Renal cortical epithelial cell (primary cell): ENCODE data around the gene MALRD1. TPM values are rescaled to one million over a fixed set of nuclear protein-coding genes. Genes with fewer than 3 reads are reported as not detected.

Experiments
- DNase-seq: peaks from one replicate; pipeline ENCODE4 v3.0.0-alpha.2; 2011; ENCODE audit warnings: low read depth
- total RNA-seq: library from RNA; depleted of rRNA; stranded (reverse); fragments of >200 nt; gene quantifications from 2 replicates; pipeline ENCODE4 v1.2.3, GENCODE V29; 2014

MALRD1 gene
- total RNA-seq, 1 donor from 2014 or later: 0.35 TPM

DNA sequence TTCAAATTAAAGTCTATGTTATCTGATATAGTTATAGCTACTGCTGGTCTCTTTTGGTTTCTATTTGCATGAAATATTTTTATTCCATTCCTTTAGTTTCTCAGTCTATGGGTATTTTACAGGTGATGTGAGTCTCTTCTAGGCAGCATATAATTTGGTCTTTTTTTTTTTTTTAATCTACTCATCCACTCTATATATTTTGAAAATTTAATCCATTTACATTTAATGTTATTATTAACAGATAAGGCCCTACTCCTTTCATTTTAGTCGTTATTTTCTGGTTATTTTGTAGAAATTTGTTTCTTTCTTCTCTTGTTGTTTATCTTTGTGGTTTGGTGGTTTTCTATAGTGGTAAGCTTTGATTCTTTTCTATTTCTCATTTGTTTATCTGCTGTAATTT, 58.8 kb downstream of the MALRD1 start:
- no peak for DNase-seq

DNA sequence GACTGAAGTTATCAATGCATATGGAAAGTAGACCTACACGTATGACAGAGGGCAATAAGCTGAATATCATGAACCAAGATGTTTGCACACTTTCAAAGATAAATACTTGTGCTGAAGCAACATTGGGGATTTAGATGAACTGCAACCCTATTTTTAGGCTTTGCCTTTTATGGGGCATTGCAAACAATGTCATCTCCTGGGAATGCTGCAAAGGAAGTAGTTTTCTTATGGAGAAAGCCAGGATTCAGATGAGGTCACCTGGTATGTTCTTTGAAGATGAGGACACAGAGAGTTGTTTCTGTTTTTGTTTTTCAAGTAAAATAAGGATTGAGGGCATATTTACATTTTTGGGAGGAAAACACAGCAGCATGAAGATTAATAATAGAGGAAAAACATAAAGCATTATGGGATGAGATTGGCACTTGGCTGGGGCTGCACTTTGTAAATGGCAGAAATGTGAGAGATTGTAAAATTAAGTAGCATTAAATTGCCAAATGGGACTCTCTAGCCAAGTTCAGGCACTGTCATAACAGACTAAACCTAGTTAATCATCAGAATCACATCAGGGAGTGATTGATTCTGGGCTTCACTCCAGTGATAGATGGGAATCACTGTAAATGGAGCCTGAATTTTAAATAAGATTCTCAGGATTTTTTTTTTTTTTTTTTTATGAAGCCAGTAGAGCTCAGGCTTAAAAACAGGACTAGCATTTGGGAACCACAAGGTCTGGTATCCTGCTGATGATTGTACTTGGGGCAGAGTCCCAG, 63.1 kb downstream of the MALRD1 start:
- DNase-seq: no peak

DNA sequence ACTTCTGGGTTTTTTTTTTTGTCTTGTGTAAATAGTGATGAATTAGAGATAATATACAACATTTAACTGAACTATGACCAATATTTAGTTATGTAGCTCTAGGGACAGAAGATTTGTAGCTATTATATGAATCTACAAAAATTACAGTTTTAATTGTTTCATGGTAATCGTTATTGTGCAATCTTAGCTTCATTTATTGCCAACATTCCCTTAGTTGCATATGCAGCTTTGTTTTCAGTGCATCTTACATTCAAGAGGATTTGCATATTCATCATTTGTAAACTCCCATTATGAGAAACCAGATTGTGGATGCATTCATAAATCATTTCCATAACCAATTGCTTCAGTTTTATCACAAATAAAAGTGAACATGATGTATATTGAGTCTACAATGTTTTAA, 68.8 kb downstream of the MALRD1 start:
- DNase-seq: no peak

DNA sequence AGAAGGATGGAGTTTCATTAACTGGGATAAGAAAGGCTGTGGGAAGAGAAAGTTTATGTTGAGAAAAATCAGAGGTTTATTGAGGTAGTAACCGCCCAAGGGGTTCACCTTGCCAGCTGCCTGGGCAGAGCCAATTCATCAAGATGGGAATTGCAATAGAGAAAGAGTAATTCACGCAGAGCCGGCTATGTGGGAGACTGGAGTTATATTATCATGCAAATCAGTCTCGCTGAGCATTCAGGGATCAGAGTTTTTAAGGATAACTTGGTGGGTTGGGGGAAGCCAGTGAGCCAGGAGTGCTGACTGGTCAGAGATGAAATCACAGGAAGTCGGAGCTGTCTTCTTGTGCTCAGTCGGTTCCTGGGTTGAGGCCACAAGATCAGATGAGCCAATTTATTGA, 70.6 kb downstream of the MALRD1 start:
- DNase-seq: no peak

DNA sequence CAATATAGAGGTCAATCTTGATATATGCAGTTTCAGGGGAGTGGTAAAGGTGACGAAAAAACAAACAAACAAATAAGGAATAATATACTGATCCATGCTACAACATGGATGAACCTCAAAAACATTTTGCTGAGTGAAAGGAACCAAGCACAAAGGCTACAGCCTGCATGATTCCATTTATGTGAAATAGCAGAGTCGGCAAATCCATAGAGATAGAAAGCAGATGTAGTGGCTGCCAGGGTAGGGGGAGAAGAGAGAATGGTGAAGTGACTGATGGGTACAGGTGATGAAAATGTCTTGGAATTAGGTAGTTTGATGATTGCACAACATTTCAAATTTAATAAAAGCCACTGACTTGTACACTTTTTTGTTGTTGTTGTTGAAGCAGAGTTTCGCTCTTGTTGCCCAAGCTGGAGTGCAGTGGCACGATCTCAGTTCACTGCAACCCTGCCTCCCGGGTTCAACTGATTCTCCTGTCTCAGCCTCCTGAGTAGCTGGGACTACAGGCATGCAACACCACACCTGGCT, 71.8 kb downstream of the MALRD1 start:
- DNase-seq: no peak

DNA sequence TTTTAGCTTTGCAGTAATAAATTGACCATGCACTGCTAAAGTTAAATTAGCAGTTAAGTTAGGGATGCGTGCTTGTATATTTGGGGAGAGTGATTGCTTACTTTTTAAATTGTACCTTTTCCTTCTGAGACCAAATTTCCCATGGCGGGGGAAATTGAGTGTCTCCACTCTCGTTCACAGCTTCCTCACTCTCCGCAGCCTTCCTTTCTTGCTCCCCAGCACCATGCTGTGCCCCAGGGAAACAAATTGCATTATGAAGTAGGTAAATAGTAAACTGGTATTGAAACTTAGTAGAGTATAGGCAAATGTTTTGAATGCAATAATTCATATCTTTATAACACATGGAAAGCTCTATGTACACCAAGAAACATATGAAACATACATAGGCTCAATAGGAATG, 85.4 kb downstream of the MALRD1 start:
- DNase-seq: no peak

DNA sequence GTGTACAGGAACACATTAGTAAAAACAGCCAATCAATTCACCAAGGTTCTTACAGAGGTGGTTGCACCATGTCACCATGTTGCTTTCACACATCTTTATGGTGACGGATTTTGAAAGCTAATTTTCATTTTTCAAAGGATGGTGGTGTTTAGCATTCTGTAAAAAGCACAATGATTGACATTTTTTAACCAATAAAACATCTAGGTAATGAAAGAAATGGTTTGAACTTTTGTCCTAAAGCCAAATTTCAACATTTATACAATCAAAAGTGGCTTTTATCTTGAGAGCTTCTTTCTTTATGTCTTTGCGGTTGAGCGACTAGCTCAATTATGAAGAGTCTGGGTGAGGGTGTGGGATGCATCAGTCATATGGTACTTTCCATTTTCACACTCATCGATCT, 94.4 kb downstream of the MALRD1 start:
- no peak for DNase-seq

DNA sequence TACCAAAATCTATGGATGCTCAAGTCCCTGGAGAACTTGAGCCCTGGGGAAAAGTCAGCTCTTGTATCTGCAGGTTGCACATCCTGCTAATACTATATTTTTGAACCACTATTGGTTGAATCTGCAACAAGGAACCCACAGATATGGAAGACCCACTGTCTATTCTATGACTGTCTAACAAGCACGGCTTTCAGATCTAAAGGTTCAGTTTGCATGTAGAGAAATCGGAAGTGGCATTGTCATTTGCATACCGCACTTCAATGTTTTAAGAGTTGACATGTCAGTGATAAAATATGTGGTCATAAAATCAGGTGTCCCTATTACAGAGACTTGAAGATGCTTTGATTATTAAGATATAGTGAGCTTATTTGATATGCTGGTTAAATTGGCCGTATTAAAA, 95.6 kb downstream of the MALRD1 start:
- no peak for DNase-seq

DNA sequence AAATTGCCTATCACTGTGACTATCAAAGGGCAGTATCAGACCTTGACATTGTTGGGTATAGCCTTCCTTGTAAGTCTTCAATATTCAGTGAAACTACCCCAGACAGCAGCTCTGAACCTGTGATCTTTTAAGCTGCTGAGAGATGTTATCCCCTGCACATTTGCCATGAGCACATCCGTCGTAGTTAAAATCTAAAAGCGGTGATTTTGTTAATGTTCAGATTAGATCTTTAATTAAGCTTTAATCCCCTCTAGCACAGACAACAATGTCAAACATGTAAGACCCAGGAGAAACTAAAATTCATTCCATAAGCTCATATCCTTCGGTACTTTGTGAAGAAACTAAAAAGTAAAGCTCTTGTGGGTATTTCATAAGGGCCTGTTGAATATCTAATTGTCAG, 105.8 kb downstream of the MALRD1 start:
- no peak for DNase-seq

DNA sequence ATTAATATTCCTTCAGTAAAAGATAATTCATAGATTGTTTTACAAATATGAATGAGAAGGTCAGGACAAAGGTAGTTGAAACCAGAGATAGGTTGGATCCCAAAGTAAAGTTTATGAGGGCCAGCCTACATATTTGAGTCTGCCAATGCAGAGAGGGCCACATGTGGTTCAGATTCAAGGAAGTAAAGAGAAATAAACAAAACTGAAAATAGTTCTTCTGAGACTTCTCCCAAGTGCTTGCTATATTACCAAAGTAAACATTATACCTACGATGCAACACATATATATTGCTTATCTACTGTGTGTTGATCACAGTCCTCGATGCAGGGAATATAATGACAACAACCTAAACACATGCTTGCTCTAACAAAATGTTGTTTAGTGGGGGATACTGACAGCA, 109.8 kb downstream of the MALRD1 start:
- DNase-seq: no peak

DNA sequence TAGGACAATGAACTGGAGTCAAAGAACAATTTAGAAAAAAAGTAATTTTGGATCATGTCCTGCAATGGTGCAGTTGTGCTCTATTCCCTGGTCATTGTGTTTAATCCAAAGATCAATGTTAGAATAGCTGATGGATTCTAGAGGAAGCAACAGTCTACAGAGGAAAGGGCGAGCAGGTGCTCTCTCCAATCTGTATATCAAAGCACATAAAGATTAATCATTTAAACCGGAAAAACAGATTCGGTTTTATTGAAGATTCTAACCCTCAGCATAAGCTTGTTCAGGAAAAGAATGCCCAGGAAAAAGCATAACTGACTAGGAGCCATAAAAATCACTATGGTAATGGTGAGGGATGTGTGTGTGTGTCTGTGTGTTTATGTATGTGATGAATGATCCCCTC, 110.3 kb downstream of the MALRD1 start:
- DNase-seq: no peak

DNA sequence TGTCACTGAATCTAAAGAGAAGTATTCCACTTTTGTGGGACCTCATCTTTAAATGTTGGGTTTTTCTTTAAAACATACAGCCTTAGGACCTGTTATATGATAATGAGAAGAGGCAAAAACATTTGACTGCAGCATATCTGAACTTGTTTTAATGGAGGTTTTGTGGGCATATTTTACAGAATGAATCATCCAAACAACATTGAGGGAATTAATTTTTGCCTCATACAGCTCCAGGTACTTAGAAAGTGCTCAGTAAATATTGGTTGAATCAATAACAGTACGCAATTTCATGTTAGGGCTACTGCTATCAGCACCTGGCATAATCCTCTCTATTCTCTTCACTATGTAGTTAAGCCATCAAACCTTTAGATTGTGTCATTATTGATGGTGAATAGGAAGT, 115.9 kb downstream of the MALRD1 start:
- no peak for DNase-seq

DNA sequence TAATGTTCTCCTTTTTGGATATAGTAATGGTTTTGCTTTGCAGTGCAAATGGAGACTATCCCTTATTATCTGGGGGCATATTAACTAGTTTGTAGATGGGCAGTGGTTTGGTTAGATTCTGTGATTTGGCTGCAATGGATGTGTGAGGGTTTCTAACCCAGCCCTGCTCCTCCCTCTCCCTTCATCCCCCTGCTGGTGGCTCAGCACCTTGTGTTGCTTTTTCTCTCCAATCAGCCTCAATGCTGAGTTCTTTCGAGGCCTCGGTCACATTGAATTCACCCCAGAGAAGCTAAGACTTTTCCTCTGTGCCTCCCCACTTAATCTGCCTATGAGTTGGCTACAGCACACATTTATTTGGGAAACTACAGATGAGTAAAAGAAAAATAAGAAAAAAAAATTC, 120.0 kb downstream of the MALRD1 start:
- no peak for DNase-seq

DNA sequence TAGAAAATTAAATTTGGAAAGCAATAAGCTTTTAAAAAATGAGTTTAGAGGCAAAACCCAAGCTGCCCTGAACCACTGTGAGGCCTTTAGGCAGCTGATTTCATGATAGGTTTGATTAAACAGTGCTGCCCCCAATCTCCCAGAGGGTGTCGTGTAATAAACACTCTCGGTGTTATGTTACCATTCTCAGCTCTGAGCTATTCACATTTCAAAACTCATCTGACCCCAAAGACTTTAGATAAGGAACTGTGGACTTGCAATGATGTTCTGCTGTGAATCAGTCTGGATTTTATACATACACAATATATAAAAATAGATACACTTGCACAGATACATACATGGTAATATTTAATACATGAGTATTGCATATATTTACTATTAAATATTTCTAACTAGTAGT, 120.4 kb downstream of the MALRD1 start:
- no peak for DNase-seq

DNA sequence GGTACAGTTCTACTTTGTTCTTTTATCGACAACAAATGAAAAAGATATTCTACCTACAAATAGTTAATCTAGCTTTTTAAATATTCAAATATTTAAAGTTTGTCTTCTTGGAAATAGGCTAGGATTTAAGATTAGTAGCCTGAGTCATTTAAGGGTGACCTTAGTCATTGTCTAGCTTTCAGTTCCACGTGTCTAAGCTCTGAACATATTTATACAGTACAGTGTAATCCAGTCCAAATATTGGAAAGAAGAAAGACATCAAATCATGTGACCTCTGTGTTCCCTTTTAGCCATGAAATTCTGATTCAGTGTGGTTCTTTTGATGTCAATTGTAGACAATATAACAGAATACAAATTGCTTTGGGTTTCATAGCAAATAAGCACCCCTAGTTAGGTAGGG, 121.1 kb downstream of the MALRD1 start:
- DNase-seq: peak; percentile 40

DNA sequence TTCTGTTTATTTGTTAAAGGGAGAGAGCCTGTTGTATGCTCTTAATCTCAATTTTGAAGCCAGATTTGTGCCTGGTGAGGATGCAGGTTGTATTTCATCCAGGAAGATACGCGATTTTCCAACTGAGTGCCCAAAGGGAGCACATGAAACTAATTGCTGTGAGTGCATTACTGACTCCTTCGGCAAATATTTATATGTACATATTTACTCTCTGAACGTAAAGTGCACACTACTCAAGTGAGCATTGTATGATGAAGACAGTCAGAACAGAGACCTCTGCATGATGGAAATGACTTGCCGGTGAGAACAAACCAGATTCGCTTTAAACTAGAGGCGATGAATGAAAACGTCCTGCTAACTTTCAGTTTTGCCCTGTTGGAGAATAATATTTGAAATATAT, 130.1 kb downstream of the MALRD1 start:
- no peak for DNase-seq

DNA sequence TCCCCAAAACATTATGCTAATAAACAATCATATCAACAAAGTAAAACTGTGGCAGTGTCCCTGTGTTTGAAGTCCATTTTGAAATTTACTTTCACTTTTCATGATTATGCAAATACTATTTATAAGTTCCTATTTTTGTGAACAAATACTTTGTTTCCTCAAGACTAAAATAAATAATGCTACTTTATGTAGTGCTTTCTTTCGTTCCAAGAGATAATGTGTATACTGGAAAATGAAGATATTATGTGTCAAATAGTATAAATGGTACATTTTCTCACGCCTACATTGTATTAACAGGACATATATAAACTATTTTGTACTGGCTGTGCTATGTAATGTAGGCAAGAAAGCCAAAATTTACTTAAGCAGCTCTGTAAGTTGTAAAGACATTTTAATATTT, 136.3 kb downstream of the MALRD1 start:
- DNase-seq: no peak

DNA sequence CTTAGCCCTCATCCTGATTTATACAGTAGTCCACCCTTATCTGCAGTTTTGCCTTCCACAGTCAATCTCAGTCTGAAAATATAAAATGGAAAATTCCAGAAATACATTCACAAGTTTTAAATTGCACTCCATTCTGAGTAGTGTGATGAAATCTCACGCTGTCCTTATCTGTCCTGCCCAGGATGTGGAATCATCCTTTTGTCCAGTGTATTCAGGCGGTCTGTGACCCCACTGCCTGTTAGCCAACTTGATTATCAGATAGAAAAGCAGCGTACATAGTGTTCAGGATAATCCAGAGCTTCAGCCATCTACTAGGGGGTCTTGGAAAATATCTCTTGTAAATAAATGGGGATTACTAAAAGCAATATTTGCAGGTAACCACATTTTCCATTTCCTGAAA, 146.3 kb downstream of the MALRD1 start:
- no peak for DNase-seq

DNA sequence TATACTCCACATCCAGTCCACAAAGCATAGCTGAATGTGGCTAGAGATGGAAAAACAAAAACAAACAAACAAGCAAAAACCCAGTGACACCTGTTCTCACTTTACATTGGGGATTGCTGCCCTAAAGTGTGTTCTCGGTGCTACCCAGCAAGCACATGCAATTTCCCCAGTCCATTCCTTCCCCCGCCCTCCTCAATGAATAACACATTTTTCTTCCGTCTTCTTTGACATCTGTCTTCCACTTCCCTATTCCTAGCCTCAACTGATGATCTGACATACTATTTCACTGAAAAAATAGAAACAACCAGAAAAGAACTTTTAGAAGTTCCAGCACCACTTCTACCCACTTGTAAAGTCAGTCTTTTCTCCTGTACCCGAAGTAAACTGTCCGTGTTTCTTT, 147.1 kb downstream of the MALRD1 start:
- DNase-seq: no peak

DNA sequence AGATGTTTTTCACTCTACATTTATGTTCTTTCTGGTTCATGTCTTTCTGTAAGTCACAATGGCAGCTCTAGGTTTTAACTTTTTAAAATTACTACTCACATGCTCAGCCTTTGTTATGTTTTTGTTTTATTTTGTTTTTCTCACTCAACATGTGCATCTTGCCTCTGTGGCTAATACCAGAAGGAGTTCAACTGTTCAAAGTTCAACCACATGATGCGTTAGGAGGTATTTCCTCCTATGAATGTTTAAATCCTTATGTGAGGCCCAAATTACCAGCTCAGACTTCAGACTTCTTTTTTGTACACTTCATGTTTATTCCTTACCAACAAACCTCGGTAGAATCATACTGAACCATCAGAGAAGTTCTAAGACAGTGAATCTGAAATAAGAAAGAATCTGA, 151.6 kb downstream of the MALRD1 start:
- DNase-seq: peak; percentile 11

DNA sequence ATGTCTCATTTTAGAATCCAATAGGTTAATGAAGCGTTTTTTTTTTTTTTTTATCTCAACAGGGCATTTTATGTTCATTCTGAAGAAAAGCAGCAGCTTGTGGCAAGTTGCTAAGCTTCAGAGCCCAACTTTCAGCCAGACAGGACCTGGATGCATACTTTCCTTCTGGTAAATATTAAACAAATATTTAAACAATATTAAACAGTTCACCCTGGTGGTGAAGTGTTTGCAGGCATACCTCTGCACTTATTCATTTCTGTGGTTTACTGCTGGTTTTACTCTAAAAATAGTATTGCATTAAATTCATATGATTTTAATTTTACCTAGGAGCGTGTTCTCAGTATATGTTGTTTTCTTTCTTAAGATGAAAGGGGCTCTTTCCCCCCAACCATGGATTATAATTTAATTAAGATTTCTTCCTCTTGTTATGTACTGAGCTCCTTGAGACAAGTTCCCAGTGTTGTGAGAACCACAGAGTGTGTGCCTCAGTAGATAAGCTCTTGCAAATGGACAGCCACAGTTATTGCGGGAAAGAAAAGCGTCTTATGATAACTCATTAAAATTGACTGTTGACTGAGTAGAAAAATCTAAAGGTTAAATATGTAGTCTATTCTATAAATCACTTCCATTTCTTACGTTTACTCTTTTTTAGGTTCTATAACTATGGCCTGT, 155.8 kb downstream of the MALRD1 start:
- peak; percentile 42 for DNase-seq

DNA sequence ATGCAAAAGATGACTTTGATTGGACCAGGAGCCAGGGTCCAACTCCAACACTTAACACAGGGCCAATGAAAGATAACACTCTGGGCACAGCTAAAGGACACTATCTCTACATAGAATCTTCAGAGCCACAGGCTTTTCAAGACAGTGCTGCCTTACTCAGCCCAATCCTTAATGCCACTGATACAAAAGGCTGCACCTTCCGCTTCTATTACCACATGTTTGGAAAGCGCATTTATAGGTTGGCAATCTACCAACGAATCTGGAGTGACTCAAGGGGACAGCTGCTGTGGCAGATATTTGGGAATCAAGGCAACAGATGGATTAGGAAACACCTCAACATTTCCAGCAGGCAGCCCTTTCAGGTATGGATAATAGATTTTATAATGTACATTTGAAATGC, 160.7 kb downstream of the MALRD1 start:
- DNase-seq: no peak

DNA sequence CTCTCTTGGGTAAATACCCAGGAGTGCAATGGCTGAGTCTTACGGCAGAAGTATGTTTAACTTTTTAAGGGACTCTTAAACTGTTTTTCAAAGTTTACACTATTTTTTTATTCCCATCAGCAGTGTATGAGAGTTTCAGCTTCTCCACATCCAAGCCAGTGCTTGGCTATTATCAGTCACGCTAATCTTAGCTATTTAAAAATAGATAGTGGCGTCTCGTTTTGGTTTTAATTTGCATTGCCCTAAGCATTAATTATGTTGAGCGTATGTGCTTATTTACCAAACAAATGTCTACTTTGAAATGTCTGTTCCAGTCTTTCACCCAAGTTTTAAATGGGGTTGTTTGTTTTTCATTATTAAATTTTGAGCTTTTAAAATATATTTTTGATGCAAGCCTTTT, 164.0 kb downstream of the MALRD1 start:
- no peak for DNase-seq

DNA sequence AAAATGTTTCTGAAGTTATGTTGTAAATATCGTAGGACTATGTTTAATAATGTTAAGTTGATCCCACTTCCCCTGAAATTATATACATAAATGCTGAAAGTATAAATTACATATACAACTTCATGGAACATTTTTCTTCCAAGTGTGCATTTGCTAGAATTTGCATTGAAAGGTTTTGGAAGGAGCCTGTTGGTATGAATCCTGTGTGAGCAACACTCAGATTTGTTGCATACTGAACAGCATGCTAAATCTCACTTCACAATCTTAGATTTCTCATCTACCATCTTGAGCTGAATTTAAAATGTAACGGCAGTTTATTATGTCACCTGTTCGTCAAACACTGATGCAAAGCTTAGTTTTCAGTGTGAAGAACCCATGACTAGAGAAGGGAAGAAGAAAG, 172.6 kb downstream of the MALRD1 start:
- no peak for DNase-seq
